ENCODE results near the gene PLSCR4.

Gene PLSCR4

DNA sequence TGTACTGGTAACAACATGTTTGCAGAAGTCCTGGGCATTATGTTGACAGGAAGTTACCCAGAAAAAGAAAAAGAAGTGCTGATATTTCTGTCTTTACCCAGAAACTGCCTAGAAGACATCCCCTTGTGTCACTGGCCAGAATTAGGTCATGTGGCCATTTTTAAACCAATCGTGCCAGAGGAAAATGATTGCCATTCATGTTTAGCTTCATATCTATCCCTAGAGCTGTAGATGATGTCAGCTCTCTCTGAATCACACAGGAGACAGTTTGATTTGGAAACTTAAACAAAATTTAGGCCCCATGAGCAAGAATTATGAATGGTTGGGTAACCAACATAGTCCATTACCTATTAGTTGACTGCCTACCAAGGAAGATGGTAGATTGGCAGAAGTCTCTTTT is 81.0 kb downstream of the PLSCR4 start:
- peaks cover 4% of the 10 kb centered on the region for H3K36me3 Mint-ChIP-seq (ENCODE audit: low read depth)
- no peak overlapping the region for H3K27ac Mint-ChIP-seq
- peaks cover 9% of the 10 kb centered on the region for H3K9me3 Mint-ChIP-seq
- no peak for DNase-seq
- H3K4me1 Mint-ChIP-seq: peaks cover 28% of the 10 kb centered on the region
- TF ChIP-seq, protein P1, sequence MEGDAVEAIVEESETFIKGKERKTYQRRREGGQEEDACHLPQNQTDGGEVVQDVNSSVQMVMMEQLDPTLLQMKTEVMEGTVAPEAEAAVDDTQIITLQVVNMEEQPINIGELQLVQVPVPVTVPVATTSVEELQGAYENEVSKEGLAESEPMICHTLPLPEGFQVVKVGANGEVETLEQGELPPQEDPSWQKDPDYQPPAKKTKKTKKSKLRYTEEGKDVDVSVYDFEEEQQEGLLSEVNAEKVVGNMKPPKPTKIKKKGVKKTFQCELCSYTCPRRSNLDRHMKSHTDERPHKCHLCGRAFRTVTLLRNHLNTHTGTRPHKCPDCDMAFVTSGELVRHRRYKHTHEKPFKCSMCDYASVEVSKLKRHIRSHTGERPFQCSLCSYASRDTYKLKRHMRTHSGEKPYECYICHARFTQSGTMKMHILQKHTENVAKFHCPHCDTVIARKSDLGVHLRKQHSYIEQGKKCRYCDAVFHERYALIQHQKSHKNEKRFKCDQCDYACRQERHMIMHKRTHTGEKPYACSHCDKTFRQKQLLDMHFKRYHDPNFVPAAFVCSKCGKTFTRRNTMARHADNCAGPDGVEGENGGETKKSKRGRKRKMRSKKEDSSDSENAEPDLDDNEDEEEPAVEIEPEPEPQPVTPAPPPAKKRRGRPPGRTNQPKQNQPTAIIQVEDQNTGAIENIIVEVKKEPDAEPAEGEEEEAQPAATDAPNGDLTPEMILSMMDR (IDR thresholded peaks at IDR 0.05): no peak
- H3K4me3 Mint-ChIP-seq: no peak overlapping the region
- H3K27me3 Mint-ChIP-seq (ENCODE audit: low read depth, poor library complexity): no peaks in the 10 kb centered on the region

DNA sequence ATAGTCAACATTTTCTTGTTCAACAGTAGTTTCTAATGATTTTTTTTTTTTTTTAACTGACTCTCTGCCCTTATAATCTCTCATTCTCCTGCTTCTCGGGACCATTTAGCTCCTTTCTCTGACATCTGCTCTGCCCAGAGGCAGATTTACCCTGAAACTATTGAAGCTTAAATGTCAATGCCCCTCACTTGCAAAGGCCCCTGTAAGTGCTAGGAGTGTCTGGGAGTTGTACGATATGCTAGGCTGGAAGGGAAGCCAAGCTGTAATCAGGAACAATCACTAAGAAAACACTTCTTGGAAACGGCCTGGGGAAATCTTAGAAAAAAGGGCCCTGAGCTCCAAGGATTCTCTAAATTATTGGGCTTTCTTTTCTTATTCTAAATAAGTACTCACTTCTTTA is 84.1 kb downstream of the PLSCR4 start:
- H3K4me1 Mint-ChIP-seq: peaks cover 50% of the 10 kb centered on the region
- peaks cover 4% of the 10 kb centered on the region for H3K36me3 Mint-ChIP-seq (ENCODE audit: low read depth)
- peaks cover 9% of the 10 kb centered on the region for H3K9me3 Mint-ChIP-seq
- H3K4me3 Mint-ChIP-seq: no peak overlapping the region
- H3K27ac Mint-ChIP-seq: peak overlapping the region; percentile 98
- no peaks in the 10 kb centered on the region for H3K27me3 Mint-ChIP-seq (ENCODE audit: low read depth, poor library complexity)
- TF ChIP-seq, protein P1 (IDR thresholded peaks at IDR 0.05): no peak
- no peak for DNase-seq

DNA sequence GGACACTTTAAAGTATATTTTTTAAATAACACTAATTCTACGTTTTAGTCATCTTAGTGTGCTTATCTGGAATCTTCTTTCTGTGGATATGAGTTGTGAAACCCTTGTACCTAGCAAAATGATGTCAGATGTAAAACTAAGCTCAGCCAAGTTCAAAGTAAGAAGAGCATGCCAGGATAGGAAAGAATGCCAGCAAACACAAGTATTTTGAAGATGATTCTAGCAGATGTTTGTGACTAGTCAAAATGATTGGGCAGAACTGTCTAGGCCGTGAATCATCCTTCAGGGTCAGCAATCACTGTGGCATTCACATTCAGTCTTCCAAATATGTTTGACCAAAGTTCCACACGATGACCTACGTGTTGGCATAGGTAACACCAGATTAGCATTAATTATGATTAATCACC is 84.5 kb downstream of the PLSCR4 start:
- Mint-ChIP-seq H3K27ac (peak overlapping the region; percentile 98), H3K4me3 (no peak overlapping the region), H3K4me1 (peaks cover 54% of the 10 kb centered on the region), H3K36me3 (ENCODE audit: low read depth) (peaks cover 4% of the 10 kb centered on the region), H3K27me3 (ENCODE audit: low read depth, poor library complexity) (no peaks in the 10 kb centered on the region), H3K9me3 (peaks cover 8% of the 10 kb centered on the region)
- DNase-seq: no peak
- TF ChIP-seq, protein P1 (IDR thresholded peaks at IDR 0.05): no peak

DNA sequence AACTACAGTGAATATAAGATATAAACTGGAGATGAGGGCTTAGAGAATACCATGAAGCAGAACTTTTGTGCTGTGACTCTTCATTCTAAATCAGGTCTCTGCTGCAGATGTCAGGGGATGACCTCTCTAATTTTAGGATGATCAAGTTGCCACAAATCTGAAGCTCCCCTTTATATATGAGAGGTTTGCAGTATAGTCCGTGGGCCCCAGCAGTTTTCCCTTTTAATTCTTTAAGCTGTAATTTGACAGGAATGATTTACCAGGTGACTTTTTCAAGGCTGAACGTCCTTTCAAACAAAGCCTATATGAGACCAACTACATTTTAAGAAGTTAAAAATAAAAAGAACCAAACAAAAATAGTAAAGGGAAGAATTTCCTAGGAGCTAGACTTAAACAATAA is 85.0 kb downstream of the PLSCR4 start:
- no peak for DNase-seq
- Mint-ChIP-seq H3K27me3 (ENCODE audit: low read depth, poor library complexity) (no peaks in the 10 kb centered on the region), H3K4me1 (peaks cover 57% of the 10 kb centered on the region), H3K9me3 (peaks cover 3% of the 10 kb centered on the region), H3K36me3 (ENCODE audit: low read depth) (peaks cover under 1% of the 10 kb centered on the region), H3K27ac (no peak overlapping the region), H3K4me3 (no peak overlapping the region)
- TF ChIP-seq, protein P1 (IDR thresholded peaks at IDR 0.05): no peak

DNA sequence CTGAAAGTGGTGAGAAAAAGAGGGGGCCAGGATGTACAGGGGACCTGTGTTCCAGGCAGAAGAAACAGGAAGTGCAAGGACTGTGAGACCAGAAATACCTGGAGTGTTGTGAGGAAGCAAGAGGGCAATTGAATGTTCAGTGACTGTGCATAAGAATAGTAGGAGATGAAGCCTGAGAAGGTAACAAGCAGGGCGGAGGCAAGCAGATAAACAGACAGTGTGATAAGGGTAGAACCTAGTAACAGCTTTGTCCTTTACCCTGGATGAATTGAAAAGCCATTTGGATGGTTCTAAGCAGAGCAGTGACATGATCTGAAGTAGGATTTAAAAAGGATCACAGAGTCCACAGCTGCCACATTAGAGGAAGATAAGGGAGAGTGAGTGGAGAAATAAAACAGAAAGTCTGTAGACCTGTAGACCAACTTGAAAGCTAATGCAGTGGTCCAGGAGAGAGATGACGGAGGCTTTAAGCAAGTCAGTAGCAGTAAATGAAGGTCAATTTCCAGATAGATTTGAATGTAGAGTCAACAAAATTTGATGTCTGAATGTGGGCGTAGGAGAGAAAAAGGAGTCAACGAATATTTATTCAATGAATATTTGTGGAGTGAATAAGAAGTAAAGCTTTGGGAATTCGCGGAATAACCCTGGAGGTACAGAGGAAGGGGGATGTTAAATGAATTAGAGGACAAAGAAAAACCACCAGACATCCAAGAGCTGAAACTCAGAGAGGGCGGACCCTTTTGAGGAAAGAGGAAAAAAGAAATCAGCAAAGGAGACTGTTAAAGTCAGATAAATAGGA is 85.7 kb downstream of the PLSCR4 start:
- Mint-ChIP-seq H3K4me3 (no peak overlapping the region), H3K4me1 (peaks cover 57% of the 10 kb centered on the region), H3K36me3 (ENCODE audit: low read depth) (no peaks in the 10 kb centered on the region), H3K27ac (peak overlapping the region; percentile 3), H3K9me3 (no peaks in the 10 kb centered on the region), H3K27me3 (ENCODE audit: low read depth, poor library complexity) (no peaks in the 10 kb centered on the region)
- TF ChIP-seq, protein P1 (IDR thresholded peaks at IDR 0.05): no peak
- no peak for DNase-seq

DNA sequence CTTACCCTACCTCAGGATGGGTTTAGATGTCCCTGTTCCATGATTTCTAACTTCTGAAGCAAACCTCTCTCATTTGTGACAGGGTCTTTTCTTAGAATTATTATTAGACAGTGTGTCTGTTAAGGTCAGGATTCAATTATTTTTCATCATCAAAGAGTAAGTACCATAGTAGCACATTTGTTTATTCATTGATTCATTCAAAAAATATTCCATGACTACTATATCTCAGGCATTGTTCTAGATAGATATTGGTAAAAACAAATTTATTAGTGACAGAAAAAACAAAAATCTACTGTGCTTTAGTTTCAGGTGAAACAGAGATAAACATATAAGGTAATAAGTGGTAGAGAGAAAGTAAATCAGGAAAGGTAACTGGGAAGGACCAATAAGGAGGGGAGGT is 86.4 kb downstream of the PLSCR4 start:
- Mint-ChIP-seq H3K9me3 (no peaks in the 10 kb centered on the region), H3K27me3 (ENCODE audit: low read depth, poor library complexity) (no peaks in the 10 kb centered on the region), H3K4me1 (peaks cover 62% of the 10 kb centered on the region), H3K27ac (no peak overlapping the region), H3K36me3 (ENCODE audit: low read depth) (no peaks in the 10 kb centered on the region), H3K4me3 (no peak overlapping the region)
- TF ChIP-seq, protein P1 (IDR thresholded peaks at IDR 0.05): no peak
- no peak for DNase-seq

Data from nephron progenitor cell (in vitro differentiated cells).